Lower leg skin (tissue), 3 donors: ENCODE results near the gene TRIO.

Experiments
- CTCF ChIP-seq, 3 donors: fragments of 450-650 bp; IDR thresholded peaks; one replicate each; pipeline ENCODE4 v1.5.1; 2016; ENCODE audit warnings: antibody characterized with exemption in 3 of 3, mild to moderate bottlenecking in 3 of 3, moderate library complexity in 2 of 3
- POLR2A ChIP-seq, 2 donors: fragments of 450-650 bp; IDR thresholded peaks; one replicate each; pipeline ENCODE4 v1.6.1; 2016 to 2017; ENCODE audit warnings: antibody characterized with exemption in 2 of 2, mild to moderate bottlenecking in 1 of 2, moderate library complexity in 1 of 2

- TF ChIP-seq POLR2A (IDR thresholded peaks at IDR 0.05), result no peak
- no peak for TF ChIP-seq CTCF (IDR thresholded peaks at IDR 0.05)
Observed at GRCh38 chr5:14273207-14273767, 130.1 kb downstream of the TRIO start.
